ENCODE measurements around the gene USP46.

- TF ChIP-seq CTCF (IDR thresholded peaks at IDR 0.05; ENCODE audit: insufficient read depth, low read depth, low read length) = no peak
- no peak for TF ChIP-seq EZH2 (IDR thresholded peaks at IDR 0.05; ENCODE audit: insufficient read depth, low read length)
These were observed 70.1 kb downstream of the USP46 start for GRCh38 chr4:52588771-52589591.

Measured in astrocyte (in vitro differentiated cells and primary cell).